ENCODE data around the gene MCEMP1.

MCEMP1 gene

GRCh38 chr19:7650148-7650547 lies 26.7 kb upstream of the MCEMP1 start:
- TF ChIP-seq, protein P1, sequence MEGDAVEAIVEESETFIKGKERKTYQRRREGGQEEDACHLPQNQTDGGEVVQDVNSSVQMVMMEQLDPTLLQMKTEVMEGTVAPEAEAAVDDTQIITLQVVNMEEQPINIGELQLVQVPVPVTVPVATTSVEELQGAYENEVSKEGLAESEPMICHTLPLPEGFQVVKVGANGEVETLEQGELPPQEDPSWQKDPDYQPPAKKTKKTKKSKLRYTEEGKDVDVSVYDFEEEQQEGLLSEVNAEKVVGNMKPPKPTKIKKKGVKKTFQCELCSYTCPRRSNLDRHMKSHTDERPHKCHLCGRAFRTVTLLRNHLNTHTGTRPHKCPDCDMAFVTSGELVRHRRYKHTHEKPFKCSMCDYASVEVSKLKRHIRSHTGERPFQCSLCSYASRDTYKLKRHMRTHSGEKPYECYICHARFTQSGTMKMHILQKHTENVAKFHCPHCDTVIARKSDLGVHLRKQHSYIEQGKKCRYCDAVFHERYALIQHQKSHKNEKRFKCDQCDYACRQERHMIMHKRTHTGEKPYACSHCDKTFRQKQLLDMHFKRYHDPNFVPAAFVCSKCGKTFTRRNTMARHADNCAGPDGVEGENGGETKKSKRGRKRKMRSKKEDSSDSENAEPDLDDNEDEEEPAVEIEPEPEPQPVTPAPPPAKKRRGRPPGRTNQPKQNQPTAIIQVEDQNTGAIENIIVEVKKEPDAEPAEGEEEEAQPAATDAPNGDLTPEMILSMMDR (IDR thresholded peaks at IDR 0.05; ENCODE audit: control insufficient read depth, extremely low read depth, insufficient read depth), result no peak
- H3K4me3 ChIP-seq (ENCODE audit: low read depth, low read length), result no peak overlapping the region
- DNase-seq (ENCODE audit: low read depth), result no peak

DNA sequence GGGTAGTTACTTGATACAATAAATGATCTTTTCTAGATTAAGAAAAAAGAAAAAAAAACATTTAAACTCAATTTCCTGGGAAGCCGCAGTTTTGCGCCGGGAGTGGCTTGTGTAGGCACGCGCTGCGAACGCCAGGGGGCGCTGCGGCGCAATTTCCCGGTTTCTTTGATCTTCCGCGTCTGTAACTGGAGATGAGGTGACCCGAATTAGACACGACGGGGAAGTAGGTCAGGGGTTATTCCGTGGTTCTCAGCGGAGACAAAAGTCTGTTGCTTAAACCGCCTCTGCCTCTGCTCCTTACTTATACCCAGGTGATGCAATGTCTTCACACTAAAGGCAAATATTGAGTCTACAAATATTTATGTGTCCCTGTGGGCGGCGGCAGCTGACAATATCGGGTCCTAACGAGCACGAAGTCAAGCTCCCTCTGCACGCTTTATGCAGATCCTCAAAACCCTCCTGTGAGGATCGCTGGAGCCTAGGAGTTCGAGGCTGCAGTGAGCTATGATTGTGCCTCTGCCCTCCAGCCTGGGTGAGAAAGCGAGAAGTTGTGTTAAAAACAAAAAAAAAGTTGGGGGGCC lies 24.7 kb upstream of the MCEMP1 start:
- peak overlapping the region; percentile 35 for H3K4me3 ChIP-seq (ENCODE audit: low read depth, low read length)
- peak; percentile 86 for DNase-seq (ENCODE audit: low read depth)
- TF ChIP-seq, protein P1 (IDR thresholded peaks at IDR 0.05; ENCODE audit: control insufficient read depth, extremely low read depth, insufficient read depth), result peak; percentile 75

- no peak for DNase-seq (ENCODE audit: low read depth)
- TF ChIP-seq, protein P1 (IDR thresholded peaks at IDR 0.05; ENCODE audit: control insufficient read depth, extremely low read depth, insufficient read depth), result no peak
- H3K4me3 ChIP-seq (ENCODE audit: low read depth, low read length), result no peak overlapping the region
These were observed 22.5 kb upstream of the MCEMP1 start for GRCh38 chr19:7654401-7654800.

DNA sequence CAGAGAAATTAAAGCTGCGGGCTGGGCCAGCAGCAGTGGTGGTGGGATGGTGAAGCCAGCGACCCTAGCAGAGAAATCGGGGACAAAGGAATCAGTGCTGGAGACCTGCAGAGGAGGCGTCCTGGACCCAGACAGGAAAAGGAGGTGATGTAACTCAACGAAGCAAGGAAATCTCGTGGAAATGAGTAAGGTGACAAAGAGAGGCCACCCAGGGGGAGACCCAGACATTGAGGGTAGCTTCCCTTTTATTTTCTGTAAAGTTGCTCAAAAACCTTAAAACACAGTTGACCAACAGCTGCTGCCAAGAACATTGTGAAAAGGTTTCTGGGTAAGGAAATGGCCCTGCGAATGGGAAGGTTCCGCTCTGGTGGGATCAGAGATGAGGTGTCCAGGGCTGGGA lies 21.3 kb upstream of the MCEMP1 start:
- TF ChIP-seq, protein P1 (IDR thresholded peaks at IDR 0.05; ENCODE audit: control insufficient read depth, extremely low read depth, insufficient read depth), result no peak
- no peak for DNase-seq (ENCODE audit: low read depth)
- no peak overlapping the region for H3K4me3 ChIP-seq (ENCODE audit: low read depth, low read length)

- H3K4me3 ChIP-seq (ENCODE audit: low read depth, low read length), result no peak overlapping the region
- TF ChIP-seq, protein P1 (IDR thresholded peaks at IDR 0.05; ENCODE audit: control insufficient read depth, extremely low read depth, insufficient read depth), result no peak
- no peak for DNase-seq (ENCODE audit: low read depth)
These were observed 19.6 kb upstream of the MCEMP1 start for GRCh38 chr19:7657131-7657751.

GRCh38 chr19:7658219-7658686 lies 18.6 kb upstream of the MCEMP1 start:
- TF ChIP-seq, protein P1 (IDR thresholded peaks at IDR 0.05; ENCODE audit: control insufficient read depth, extremely low read depth, insufficient read depth), result no peak
- H3K4me3 ChIP-seq (ENCODE audit: low read depth, low read length), result no peak overlapping the region
- no peak for DNase-seq (ENCODE audit: low read depth)

All from LNCaP clone FGC (cell line).